Breast epithelium (tissue), 3 donors: Measurements from ENCODE around the gene FSD1.

Source experiments
- POLR2A ChIP-seq: fragments of 450-650 bp; IDR thresholded peaks from one replicate; pipeline ENCODE4 v1.6.1; 2016; ENCODE audit warnings: antibody characterized with exemption, mild to moderate bottlenecking, moderate library complexity
- TF ChIP-seq, protein P1 (sequence below), 3 donors: fragments of 450-650 bp; IDR thresholded peaks; one replicate each; pipeline ENCODE4 v1.5.1; 2016 to 2017; ENCODE audit warnings: antibody characterized with exemption in 3 of 3, mild to moderate bottlenecking in 3 of 3, moderate library complexity in 3 of 3

GRCh38 chr19:4371247-4372164 lies 67.1 kb downstream of the FSD1 start:
- TF ChIP-seq, protein P1, sequence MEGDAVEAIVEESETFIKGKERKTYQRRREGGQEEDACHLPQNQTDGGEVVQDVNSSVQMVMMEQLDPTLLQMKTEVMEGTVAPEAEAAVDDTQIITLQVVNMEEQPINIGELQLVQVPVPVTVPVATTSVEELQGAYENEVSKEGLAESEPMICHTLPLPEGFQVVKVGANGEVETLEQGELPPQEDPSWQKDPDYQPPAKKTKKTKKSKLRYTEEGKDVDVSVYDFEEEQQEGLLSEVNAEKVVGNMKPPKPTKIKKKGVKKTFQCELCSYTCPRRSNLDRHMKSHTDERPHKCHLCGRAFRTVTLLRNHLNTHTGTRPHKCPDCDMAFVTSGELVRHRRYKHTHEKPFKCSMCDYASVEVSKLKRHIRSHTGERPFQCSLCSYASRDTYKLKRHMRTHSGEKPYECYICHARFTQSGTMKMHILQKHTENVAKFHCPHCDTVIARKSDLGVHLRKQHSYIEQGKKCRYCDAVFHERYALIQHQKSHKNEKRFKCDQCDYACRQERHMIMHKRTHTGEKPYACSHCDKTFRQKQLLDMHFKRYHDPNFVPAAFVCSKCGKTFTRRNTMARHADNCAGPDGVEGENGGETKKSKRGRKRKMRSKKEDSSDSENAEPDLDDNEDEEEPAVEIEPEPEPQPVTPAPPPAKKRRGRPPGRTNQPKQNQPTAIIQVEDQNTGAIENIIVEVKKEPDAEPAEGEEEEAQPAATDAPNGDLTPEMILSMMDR (IDR thresholded peaks at IDR 0.05) = no peak
- TF ChIP-seq POLR2A = no peak
